RCC 7860 (cell line): ENCODE measurements around the gene F13B.
"Not testable (repeated sequence)": the region's sequence is repeated elsewhere in the genome, so short reads cannot be mapped to it uniquely, and the experiment has no call there.

Experiments
- DNase-seq: peaks from one replicate; pipeline ENCODE4 v3.0.0-alpha.2; 2015; ENCODE audit warnings: low spot score
- FAIRE-seq: peaks from 2 replicates; lab custom pipeline; 2012; peaks lifted over from hg19 to GRCh38; lab: Jason Lieb, UNC

The F13B gene

GRCh38 chr1:197062692-197063091, 4.4 kb downstream of the F13B start:
- no peak for DNase-seq
- FAIRE-seq = no peak

GRCh38 chr1:197049100-197049499, 18.0 kb downstream of the F13B start:
- no peak for DNase-seq
- FAIRE-seq = no peak

- no peak for FAIRE-seq
- DNase-seq = no peak
These were observed 24.3 kb downstream of the F13B start for GRCh38 chr1:197042676-197043341.

- FAIRE-seq = no peak
- no peak for DNase-seq
These were observed 25.3 kb downstream of the F13B start for GRCh38 chr1:197041486-197042353.

- FAIRE-seq (no peak), DNase-seq (no peak)
These were observed 30.2 kb downstream of the F13B start for GRCh38 chr1:197036861-197037260.

GRCh38 chr1:197034631-197035339, 32.3 kb downstream of the F13B start:
- DNase-seq, FAIRE-seq: not testable (repeated sequence)

GRCh38 chr1:197029749-197030148, 37.3 kb downstream of the F13B start:
- DNase-seq = no peak

GRCh38 chr1:197027359-197027758, 39.7 kb downstream of the F13B start:
- no peak for DNase-seq
- no peak for FAIRE-seq

More at GRCh38 chr1:197029749-197030148, 37.3 kb downstream of the F13B start:
- no peak for FAIRE-seq

- FAIRE-seq (no peak), DNase-seq (no peak)
These were observed 42.6 kb downstream of the F13B start for GRCh38 chr1:197024460-197024859.

- DNase-seq (no peak), FAIRE-seq (no peak)
These were observed 45.3 kb downstream of the F13B start for GRCh38 chr1:197021716-197022115.

GRCh38 chr1:197017558-197018146, 49.4 kb downstream of the F13B start:
- FAIRE-seq = no peak
- DNase-seq = no peak

- FAIRE-seq (no peak), DNase-seq (no peak)
These were observed 50.3 kb downstream of the F13B start for GRCh38 chr1:197016751-197017150.

- no peak for DNase-seq
- no peak for FAIRE-seq
These were observed 53.8 kb downstream of the F13B start for GRCh38 chr1:197013234-197013633.

GRCh38 chr1:197011614-197012013, 55.4 kb downstream of the F13B start:
- no peak for FAIRE-seq
- DNase-seq = no peak

- FAIRE-seq = no peak
- no peak for DNase-seq
These were observed 58.2 kb downstream of the F13B start for GRCh38 chr1:197008861-197009260.

- FAIRE-seq (no peak), DNase-seq (no peak)
These were observed 63.9 kb downstream of the F13B start for GRCh38 chr1:197003132-197003531.

- FAIRE-seq = no peak
- DNase-seq = no peak
These were observed 65.2 kb downstream of the F13B start for GRCh38 chr1:197001828-197002227.

GRCh38 chr1:196997423-196997822, 69.6 kb downstream of the F13B start:
- no peak for DNase-seq
- FAIRE-seq = no peak

- FAIRE-seq (no peak), DNase-seq (no peak)
These were observed 73.1 kb downstream of the F13B start for GRCh38 chr1:196993916-196994315.

- not testable (repeated sequence) for FAIRE-seq
These were observed 75.0 kb downstream of the F13B start for GRCh38 chr1:196991919-196992651.

More at GRCh38 chr1:196991919-196992651, 75.0 kb downstream of the F13B start:
- not testable (repeated sequence) for DNase-seq
